GM12878 (cell line): ENCODE data around the gene CRYL1. TPM values are rescaled to one million over a fixed set of nuclear protein-coding genes. Genes with fewer than 3 reads are reported as not detected.

Experiments used
- ATAC-seq: fragments of 200-7000 bp; cut with Tn5 transposase; 3 replicates; pipeline ENCODE4 v1.9.1; 2020; ENCODE audit warnings: mild to moderate bottlenecking, moderate library complexity
- BruUV-seq: library from RNA; stranded (reverse); fragments of 400-500 nt; replicated peaks from 2 replicates; lab custom pipeline; 2021; lab: Mats Ljungman, UMichigan
- CTCF ChIA-PET: fragments of 300-600 bp; sonication (Branson Sonifier 250); formaldehyde crosslinking; extraction: SDS; loops from one replicate; lab custom pipeline; 2021; ENCODE audit warnings: inconsistent platforms; lab: Yijun Ruan, JAX
- POLR2A ChIA-PET: fragments of 350-600 bp; formaldehyde crosslinking; extraction: SDS; loops from one replicate; lab custom pipeline; 2021; ENCODE audit warnings: inconsistent platforms; lab: Charles Lee
- RAD21 ChIA-PET: fragments of 300-600 bp; sonication (Branson Sonifier 250); formaldehyde crosslinking; loops from one replicate; lab custom pipeline; 2023; ENCODE audit warnings: antibody characterized with exemption; ENCODE audit not compliant: unreplicated experiment; lab: Charles Lee
- SMC1A ChIA-PET: fragments of 300-600 bp; sonication (Branson Sonifier 250); formaldehyde crosslinking; loops from one replicate; lab custom pipeline; 2023; ENCODE audit not compliant: unreplicated experiment, uncharacterized antibody; lab: Charles Lee
- DNase-seq: peaks from one replicate; pipeline ENCODE4 v3.0.0-alpha.2; 2011; ENCODE audit warnings: low read depth, low spot score
- FAIRE-seq: peaks from 3 replicates; lab custom pipeline; 2011; peaks lifted over from hg19 to GRCh38; lab: Jason Lieb, UNC
- H2AFZ ChIP-seq: 2 replicates; pipeline ENCODE4 v1.6.0; 2011; ENCODE audit warnings: low read depth, low read length, control low read depth; ENCODE audit not compliant: control insufficient read depth
- H3K27ac ChIP-seq: 2 replicates; pipeline ENCODE4 v1.5.1; 2011; ENCODE audit warnings: control low read depth; ENCODE audit not compliant: control insufficient read depth, insufficient read depth
- H3K27me3 ChIP-seq, 2 experiments: replicated peaks in 1 of 2; 2 replicates each; pipeline versions ENCODE4 v1.6.0 to v1.6.1; 2011; ENCODE audit warnings: low read length in 1 of 2; ENCODE audit not compliant: control insufficient read depth in 2 of 2, insufficient read depth in 2 of 2
- H3K36me3 ChIP-seq, 2 experiments: 2 replicates each; pipeline ENCODE4 v1.5.1; 2011; ENCODE audit warnings: low read length in 1 of 2; ENCODE audit not compliant: control insufficient read depth in 2 of 2, insufficient read depth in 2 of 2
- H3K4me1 ChIP-seq: 2 replicates; pipeline ENCODE4 v1.6.1; 2011; ENCODE audit warnings: mild to moderate bottlenecking, low read length, moderate library complexity, mixed read lengths; ENCODE audit not compliant: control insufficient read depth, insufficient read depth
- H3K4me2 ChIP-seq: 2 replicates; pipeline ENCODE4 v1.6.0; 2011; ENCODE audit warnings: control low read depth; ENCODE audit not compliant: control insufficient read depth, insufficient read depth
- H3K4me3 ChIP-seq: fragments of 200-600 bp; sonication (generic); 2 replicates; pipeline ENCODE4 v1.5.1; 2016
- H3K79me2 ChIP-seq: 2 replicates; pipeline ENCODE4 v1.6.0; 2011; ENCODE audit warnings: low read length; ENCODE audit not compliant: control insufficient read depth, insufficient read depth
- H3K9ac ChIP-seq: 2 replicates; pipeline ENCODE4 v1.8.0; 2011; ENCODE audit warnings: low read length, control low read depth, mixed read lengths; ENCODE audit not compliant: control insufficient read depth, insufficient read depth
- H3K9me3 ChIP-seq: replicated peaks from 3 replicates; pipeline ENCODE4 v1.5.1; 2011; ENCODE audit warnings: mild to moderate bottlenecking, low read length; ENCODE audit not compliant: control insufficient read depth, insufficient read depth
- H4K20me1 ChIP-seq: 2 replicates; pipeline ENCODE4 v1.6.0; 2011; ENCODE audit not compliant: control insufficient read depth, insufficient read depth
- ELK1 ChIP-seq: IDR thresholded peaks from 2 replicates; pipeline ENCODE4 v1.6.1; 2012; ENCODE audit warnings: low read depth, low read length, improper control_type of control experiment
- EP300 ChIP-seq, 2 experiments: fragments of 150-350 bp in 1 of 2; IDR thresholded peaks; 2 replicates each; pipeline ENCODE4 v1.6.1; 2011 to 2012; ENCODE audit warnings: low read depth in 2 of 2, low read length in 2 of 2, borderline replicate concordance in 1 of 2, improper control_type of control experiment in 1 of 2, inconsistent platforms in 1 of 2; ENCODE audit not compliant: control insufficient read depth in 1 of 2
- FOS ChIP-seq: IDR thresholded peaks from 3 replicates; pipeline ENCODE4 v1.6.1; 2011; ENCODE audit warnings: borderline replicate concordance; ENCODE audit not compliant: insufficient read length; ENCODE audit errors: extremely low read depth
- REST ChIP-seq: IDR thresholded peaks from 2 replicates; pipeline ENCODE4 v1.6.1; 2012; ENCODE audit warnings: mild to moderate bottlenecking, low read depth, low read length
- WGBS: methylation state at CpG from one replicate; pipeline ENCODE4 v1.1.6; 2016; ENCODE audit warnings: low lambda C conversion rate; ENCODE audit not compliant: insufficient replicate concordance, insufficient coverage; ENCODE audit errors: missing lambda C conversion rate; 5-methylcytosine and 5-hydroxymethylcytosine counted together
- in situ Hi-C: fragments of 300-500 bp; cut with MboI; formaldehyde crosslinking; loops from 9 replicates; pipeline ENCODE4 v1.14.3; 2018; ENCODE audit warnings: mixed read lengths
- intact Hi-C: fragments of 100-400 bp; cut with micrococcal nuclease; formaldehyde crosslinking; loops from one replicate; pipeline ENCODE4 v1.14.2; 2022; ENCODE audit not compliant: unreplicated experiment
- polyA plus RNA-seq, 11 experiments: library from polyadenylated mRNA; depleted of rRNA in 4 of 11; unstranded in 6 of 11; stranded (reverse) in 5 of 11; fragments of >200 nt; fragmentation: Nextera tagmentation in 4 of 11; fragmentation: Illumina TruSeq in 1 of 11; extraction: Ambion mirVana in 4 of 11; extraction: Trizol in 1 of 11; gene quantifications; 1 replicate in 1 of 11; 2 replicates in 10 of 11; pipeline versions ENCODE4 v1.2.1 to v1.2.3, GENCODE V29; 2011 to 2016; ENCODE audit warnings: inconsistent platforms in 2 of 11, missing spikeins in 2 of 11, low read depth in 1 of 11
- total RNA-seq, 4 experiments: library from RNA; depleted of rRNA in 3 of 4; stranded (reverse); fragments of >200 nt in 3 of 4; fragmentation: Illumina TruSeq in 1 of 4; extraction: Trizol in 1 of 4; gene quantifications; 2 replicates each; pipeline versions ENCODE4 v1.2.1 to v1.2.3, GENCODE V29; 2013 to 2021

The CRYL1 gene
- total and polyA plus RNA-seq, 10 of the 15 experiments (the other 5 are each of a cell fraction or from before 2014, with no cell fraction given), result 5.5 to 36.7 (median 12.2) TPM

GRCh38 chr13:20389696-20390525 is 135.7 kb downstream of the CRYL1 start:
- no peaks in the 10 kb centered on the region for H3K27me3 ChIP-seq
- in situ Hi-C loops, result no loop called here
- ChIA-PET CTCF (no interaction called here), SMC1A (no interaction called here), POLR2A (no interaction called here), RAD21 (no interaction called here)
- BruUV-seq, result no TSS peak
- no peak overlapping the region for H3K4me3 ChIP-seq
- TF ChIP-seq REST (no peak), EP300 (IDR thresholded peaks at IDR 0.05; ENCODE audit: borderline replicate concordance in 1 of 2, control insufficient read depth in 1 of 2, low read depth in 2 of 2, low read length in 2 of 2) (no peak), ELK1 (no peak), FOS (no peak)
- 91% methylated on average over 13 of the region's 13 CpGs for WGBS
- no peak overlapping the region for H3K9ac ChIP-seq
- no peaks in the 10 kb centered on the region for H3K79me2 ChIP-seq
- FAIRE-seq (no peak), ATAC-seq (no peak), DNase-seq (no peak)
- H3K4me1 ChIP-seq, result peaks cover 6% of the 10 kb centered on the region
- H2AFZ ChIP-seq, result no peak overlapping the region
- H3K4me2 ChIP-seq, result no peak overlapping the region
- H3K36me3 ChIP-seq, result no peaks in the 10 kb centered on the region
- no peaks in the 10 kb centered on the region; the same call in 2 of the 3 replicates for H3K9me3 ChIP-seq
- intact Hi-C loops, result no loop called here
- no peaks in the 10 kb centered on the region for H4K20me1 ChIP-seq
- H3K27ac ChIP-seq, result no peak overlapping the region
